ENCODE measurements around the gene HOXD11. TPM values are rescaled to one million over a fixed set of nuclear protein-coding genes. Genes with fewer than 3 reads are reported as not detected.

Gene HOXD11
- total and polyA plus RNA-seq, 8 donors = not detected

- WGBS, 2 donors = 5 to 6% methylated on average over 48 of the region's 48 CpGs
- no peaks in the 10 kb centered on the region for H3K9me3 ChIP-seq
- H3K4me1 ChIP-seq = peaks cover 0 to 8% (median 0%) of the 10 kb centered on the region in 3 donors
- intact Hi-C loops (cut with DNase I) = loop anchor here in 1 of 3 donors (10.0 kb wide), 1 partner anchor 408 kb away; no protein-coding TSS in a partner anchor
- DNase-seq = no peak
- FAIRE-seq = no peak
- peak within 1 kb of the TSS in 1 of 4 donors; percentile 28 for H3K4me3 ChIP-seq
- no peaks in the 10 kb centered on the region for H3K36me3 ChIP-seq
- no peak for ATAC-seq
- peaks cover 0 to 64% (median 15%) of the 10 kb centered on the region in 4 donors for H3K27me3 ChIP-seq
- no peak for TF ChIP-seq CTCF (IDR thresholded peaks at IDR 0.05)
- H3K27ac ChIP-seq = no peak within 1 kb of the TSS
These were observed 49.9 kb downstream of the HOXD11 start, which contains the start of gene HOXD3 for GRCh38 chr2:176156807-176157498. HOXD3 (plus strand) TSS chr2:176157307; CDS start chr2:176169115, 11,808 bp downstream.

GRCh38 chr2:176157499-176158185, 50.6 kb downstream of the HOXD11 start:
- Histone ChIP-seq H3K4me1 (peaks cover 0 to 8% (median 0%) of the 10 kb centered on the region in 3 donors), H3K27ac (no peak overlapping the region), H3K27me3 (peaks cover 0 to 68% (median 14%) of the 10 kb centered on the region in 4 donors), H3K4me3 (peak overlapping the region in 1 of 4 donors; percentile 28), H3K9me3 (no peaks in the 10 kb centered on the region), H3K36me3 (no peaks in the 10 kb centered on the region)
- no peak for TF ChIP-seq CTCF (IDR thresholded peaks at IDR 0.05)
- no peak for DNase-seq
- FAIRE-seq = no peak
- intact Hi-C loops (cut with DNase I) = loop anchor here in 1 of 3 donors (10.0 kb wide), 1 partner anchor 407 kb away; no protein-coding TSS in a partner anchor
- 9 to 10% methylated on average over 43 of the region's 43 CpGs for WGBS, 2 donors
- no peak for ATAC-seq

- intact Hi-C loops (cut with DNase I) = loop anchor here in 1 of 3 donors (10.0 kb wide), 1 partner anchor 407 kb away; no protein-coding TSS in a partner anchor
- no peak for DNase-seq
- FAIRE-seq = no peak
- Histone ChIP-seq H3K27me3 (peaks cover 0 to 66% (median 13%) of the 10 kb centered on the region in 4 donors), H3K9me3 (no peaks in the 10 kb centered on the region), H3K27ac (no peak overlapping the region), H3K4me3 (no peak overlapping the region), H3K36me3 (no peaks in the 10 kb centered on the region), H3K4me1 (peaks cover 0 to 8% (median 0%) of the 10 kb centered on the region in 3 donors)
- WGBS, 2 donors = 7 to 10% methylated on average over 22 of the region's 22 CpGs
- no peak for ATAC-seq
- no peak for TF ChIP-seq CTCF (IDR thresholded peaks at IDR 0.05)
These were observed 51.1 kb downstream of the HOXD11 start for GRCh38 chr2:176158186-176158591.

GRCh38 chr2:176158855-176159662, 52.0 kb downstream of the HOXD11 start:
- DNase-seq = peak in 1 of 6 donors; percentile 9
- H3K4me3 ChIP-seq = no peak overlapping the region
- ATAC-seq = no peak
- intact Hi-C loops (cut with DNase I) = loop anchor here in 1 of 3 donors (10.0 kb wide), 1 partner anchor 406 kb away; no protein-coding TSS in a partner anchor
- no peak for TF ChIP-seq CTCF (IDR thresholded peaks at IDR 0.05)
- peaks cover 0 to 8% (median 0%) of the 10 kb centered on the region in 3 donors for H3K4me1 ChIP-seq
- no peaks in the 10 kb centered on the region for H3K36me3 ChIP-seq
- FAIRE-seq = no peak
- no peak overlapping the region for H3K27ac ChIP-seq
- WGBS, 2 donors = 11 to 12% methylated on average over 35 to 39 of the region's 39 CpGs
- peaks cover 0 to 64% (median 12%) of the 10 kb centered on the region in 4 donors for H3K27me3 ChIP-seq
- H3K9me3 ChIP-seq = no peaks in the 10 kb centered on the region

Small RNA genes lying within 50 kb of the gene (microRNA-seq; reads per million reads assigned to microRNA genes)
- gene MIR10B = 2,987 to 3,047 reads per million in 2 donors

Other genes with a start within 250 kb of the HOXD11 start
- gene LNPK, start 105.0 kb upstream of the HOXD11 start, total RNA-seq = 10 to 100 TPM in 3 of 6 donors, 1 to 10 TPM in 3; 7.0 to 14.8 (median 9.7) TPM
- 1 to 10 TPM; 1.3 to 3.2 TPM for gene LNPK, start 105.0 kb upstream of the HOXD11 start, polyA plus RNA-seq
- not detected for gene EVX2, start 23.3 kb upstream of the HOXD11 start, total RNA-seq
- gene EVX2, start 23.3 kb upstream of the HOXD11 start, polyA plus RNA-seq = under 1 TPM in 1 of 2 donors, not detected in 1; 0.02 TPM
- not detected for gene HOXD13, start 14.6 kb upstream of the HOXD11 start, total RNA-seq
- not detected for gene HOXD13, start 14.6 kb upstream of the HOXD11 start, polyA plus RNA-seq
- gene HOXD12, start 7.5 kb upstream of the HOXD11 start, total RNA-seq = not detected
- not detected for gene HOXD12, start 7.5 kb upstream of the HOXD11 start, polyA plus RNA-seq
- not detected for gene HOXD10, start 9.5 kb downstream of the HOXD11 start, total RNA-seq
- not detected for gene HOXD10, start 9.5 kb downstream of the HOXD11 start, polyA plus RNA-seq
- gene HOXD9, start 15.4 kb downstream of the HOXD11 start, total RNA-seq = under 1 TPM in 4 of 6 donors, not detected in 2; 0.12 to 0.47 (median 0.20) TPM
- 1 to 10 TPM in 1 of 2 donors, under 1 TPM in 1; 0.49 to 1.1 TPM for gene HOXD9, start 15.4 kb downstream of the HOXD11 start, polyA plus RNA-seq
- under 1 TPM; 0.19 to 0.87 (median 0.61) TPM for gene HOXD8, start 22.4 kb downstream of the HOXD11 start, total RNA-seq
- 1 to 10 TPM in 1 of 2 donors, under 1 TPM in 1; 0.61 to 1.5 TPM for gene HOXD8, start 22.4 kb downstream of the HOXD11 start, polyA plus RNA-seq
- under 1 TPM in 4 of 6 donors, not detected in 2; 0.13 to 0.31 (median 0.27) TPM for gene HOXD4, start 44.3 kb downstream of the HOXD11 start, total RNA-seq
- 1 to 10 TPM; 1.0 to 1.8 TPM for gene HOXD4, start 44.3 kb downstream of the HOXD11 start, polyA plus RNA-seq
- gene HOXD3, start 50.0 kb downstream of the HOXD11 start, total RNA-seq = under 1 TPM in 5 of 6 donors, not detected in 1; 0.23 to 0.38 (median 0.25) TPM
- under 1 TPM; 0.19 to 0.68 TPM for gene HOXD3, start 50.0 kb downstream of the HOXD11 start, polyA plus RNA-seq
- under 1 TPM; 0.08 to 0.29 (median 0.18) TPM for gene HOXD1, start 81.4 kb downstream of the HOXD11 start, total RNA-seq
- gene HOXD1, start 81.4 kb downstream of the HOXD11 start, polyA plus RNA-seq = under 1 TPM; 0.19 to 0.28 TPM
- gene MTX2, start 162.2 kb downstream of the HOXD11 start, total RNA-seq = 10 to 100 TPM in 3 of 6 donors, 1 to 10 TPM in 3; 8.1 to 12.1 (median 9.8) TPM
- 10 to 100 TPM; 24.9 to 28.3 TPM for gene MTX2, start 162.2 kb downstream of the HOXD11 start, polyA plus RNA-seq